Astrocyte (in vitro differentiated cells and primary cell): ENCODE data around the gene CCDC146. TPM values are rescaled to one million over a fixed set of nuclear protein-coding genes. Genes with fewer than 3 reads are reported as not detected.

Experiments
- DNase-seq: peaks from one replicate; pipeline ENCODE4 v3.0.0-alpha.2; 2010; ENCODE audit warnings: low read depth
- FAIRE-seq: peaks from 2 replicates; lab custom pipeline; 2011; peaks lifted over from hg19 to GRCh38; lab: Jason Lieb, UNC
- H2AFZ ChIP-seq: 2 replicates; pipeline ENCODE4 v1.6.0; 2012; ENCODE audit warnings: low read depth, low read length, inconsistent platforms
- H3K27ac ChIP-seq: 2 replicates; pipeline ENCODE4 v1.5.1; 2011; ENCODE audit warnings: low read depth, low read length, inconsistent platforms
- H3K27me3 ChIP-seq: 2 replicates; pipeline ENCODE4 v1.6.0; 2011; ENCODE audit warnings: low read length, inconsistent platforms; ENCODE audit not compliant: insufficient read depth
- H3K36me3 ChIP-seq: 2 replicates; pipeline ENCODE4 v1.5.1; 2011; ENCODE audit warnings: low read length, inconsistent platforms; ENCODE audit not compliant: insufficient read depth
- H3K4me1 ChIP-seq: 2 replicates; pipeline ENCODE4 v1.5.1; 2011; ENCODE audit warnings: low read length, inconsistent platforms; ENCODE audit not compliant: insufficient read depth
- H3K4me2 ChIP-seq: 2 replicates; pipeline ENCODE4 v1.6.0; 2012; ENCODE audit warnings: low read length, inconsistent platforms
- H3K4me3 ChIP-seq: 2 replicates; pipeline ENCODE4 v1.5.1; 2011; ENCODE audit warnings: low read depth, mild to moderate bottlenecking, low read length, inconsistent platforms; ENCODE audit not compliant: insufficient read depth
- H3K79me2 ChIP-seq: 2 replicates; pipeline ENCODE4 v1.6.0; 2012; ENCODE audit warnings: mild to moderate bottlenecking, low read length, inconsistent platforms; ENCODE audit not compliant: insufficient read depth
- H3K9ac ChIP-seq: 2 replicates; pipeline ENCODE4 v1.6.0; 2012; ENCODE audit warnings: mild to moderate bottlenecking, low read length, inconsistent platforms
- H3K9me3 ChIP-seq: 2 replicates; pipeline ENCODE4 v1.5.1; 2012; ENCODE audit warnings: low read depth, mild to moderate bottlenecking, low read length, inconsistent platforms; ENCODE audit not compliant: insufficient read depth
- H4K20me1 ChIP-seq: 2 replicates; pipeline ENCODE4 v1.6.0; 2012; ENCODE audit warnings: low read length, inconsistent platforms; ENCODE audit not compliant: insufficient read depth
- H3K27ac Mint-ChIP-seq: one replicate; pipeline ENCODE4 v1.8.0; 2021; ENCODE audit warnings: mild to moderate bottlenecking, mixed read lengths; ENCODE audit not compliant: unreplicated experiment
- H3K27me3 Mint-ChIP-seq: one replicate; pipeline ENCODE4 v1.8.0; 2021; ENCODE audit warnings: low read depth, mixed read lengths; ENCODE audit not compliant: unreplicated experiment
- H3K36me3 Mint-ChIP-seq: one replicate; pipeline ENCODE4 v1.8.0; 2021; ENCODE audit warnings: low read depth, mixed read lengths; ENCODE audit not compliant: unreplicated experiment
- H3K4me1 Mint-ChIP-seq: one replicate; pipeline ENCODE4 v1.8.0; 2021; ENCODE audit warnings: low read depth, mixed read lengths; ENCODE audit not compliant: unreplicated experiment
- H3K4me3 Mint-ChIP-seq: one replicate; pipeline ENCODE4 v1.8.0; 2021; ENCODE audit warnings: mild to moderate bottlenecking, moderate library complexity, mixed read lengths; ENCODE audit not compliant: unreplicated experiment
- H3K9me3 Mint-ChIP-seq: one replicate; pipeline ENCODE4 v1.8.0; 2021; ENCODE audit warnings: mild to moderate bottlenecking, mixed read lengths; ENCODE audit not compliant: unreplicated experiment
- CTCF ChIP-seq: IDR thresholded peaks from 2 replicates; pipeline ENCODE4 v1.5.1; 2011; ENCODE audit warnings: low read depth, mild to moderate bottlenecking, inconsistent platforms, low read length, moderate library complexity; ENCODE audit not compliant: insufficient read depth
- EZH2 ChIP-seq: IDR thresholded peaks from 2 replicates; pipeline ENCODE4 v1.6.1; 2012; ENCODE audit warnings: mild to moderate bottlenecking, low read length, inconsistent platforms; ENCODE audit not compliant: insufficient read depth
- total RNA-seq: library from RNA; stranded (reverse); gene quantifications from 2 replicates; pipeline ENCODE4 v1.2.1, GENCODE V29; 2021

CCDC146 gene
- total RNA-seq, 1 donor from 2014 or later = 2.0 TPM

- Mint-ChIP-seq H3K4me3 (no peak overlapping the region), H3K27me3 (no peaks in the 10 kb centered on the region), H3K27ac (no peak overlapping the region), H3K4me1 (peaks cover 24% of the 10 kb centered on the region), H3K36me3 (no peaks in the 10 kb centered on the region), H3K9me3 (peaks cover 3% of the 10 kb centered on the region)
- no peak for FAIRE-seq
- Histone ChIP-seq H3K4me3 (no peak overlapping the region), H3K79me2 (no peaks in the 10 kb centered on the region), H3K27me3 (no peaks in the 10 kb centered on the region), H2AFZ (no peak overlapping the region), H3K4me1 (peaks cover 33% of the 10 kb centered on the region), H3K27ac (no peak overlapping the region), H3K9me3 (no peaks in the 10 kb centered on the region), H3K36me3 (no peaks in the 10 kb centered on the region), H3K9ac (no peak overlapping the region), H3K4me2 (peak overlapping the region; percentile 19), H4K20me1 (no peaks in the 10 kb centered on the region)
- TF ChIP-seq EZH2 (no peak), CTCF (no peak)
- peak; percentile 13 for DNase-seq
Measured at GRCh38 chr7:77326131-77326530, 203.7 kb downstream of the CCDC146 start.

- Histone ChIP-seq H4K20me1 (no peaks in the 10 kb centered on the region), H3K4me2 (no peak overlapping the region), H3K4me1 (peaks cover 36% of the 10 kb centered on the region), H3K36me3 (no peaks in the 10 kb centered on the region), H3K27me3 (no peaks in the 10 kb centered on the region), H3K27ac (no peak overlapping the region), H2AFZ (no peak overlapping the region), H3K9ac (no peak overlapping the region), H3K9me3 (no peaks in the 10 kb centered on the region), H3K79me2 (no peaks in the 10 kb centered on the region), H3K4me3 (no peak overlapping the region)
- no peak for FAIRE-seq
- no peaks in the 10 kb centered on the region for H3K27me3 Mint-ChIP-seq
- no peak overlapping the region for H3K27ac Mint-ChIP-seq
- H3K36me3 Mint-ChIP-seq = no peaks in the 10 kb centered on the region
- H3K4me1 Mint-ChIP-seq = peaks cover 26% of the 10 kb centered on the region
- no peak for TF ChIP-seq EZH2
- TF ChIP-seq CTCF = no peak
- H3K9me3 Mint-ChIP-seq = peaks cover under 1% of the 10 kb centered on the region
- no peak overlapping the region for H3K4me3 Mint-ChIP-seq
- peak; percentile 34 for DNase-seq
Measured at GRCh38 chr7:77327067-77327931, 204.9 kb downstream of the CCDC146 start.
